B cell (primary cell): ENCODE results near the gene STK35.

Source experiments
- EZH2 ChIP-seq: IDR thresholded peaks from 2 replicates; pipeline ENCODE4 v1.6.1; 2012; ENCODE audit warnings: borderline replicate concordance, low read depth, mild to moderate bottlenecking, moderate library complexity, low read length; ENCODE audit not compliant: insufficient read depth, poor library complexity, severe bottlenecking
- TF ChIP-seq, protein P1 (sequence below): fragments of 200-600 bp; IDR thresholded peaks from one replicate; pipeline ENCODE4 v1.8.0; 2022; ENCODE audit warnings: antibody characterized with exemption, mild to moderate bottlenecking

GRCh38 chr20:2052741-2053140, 48.9 kb upstream of the STK35 start:
- TF ChIP-seq, protein P1, sequence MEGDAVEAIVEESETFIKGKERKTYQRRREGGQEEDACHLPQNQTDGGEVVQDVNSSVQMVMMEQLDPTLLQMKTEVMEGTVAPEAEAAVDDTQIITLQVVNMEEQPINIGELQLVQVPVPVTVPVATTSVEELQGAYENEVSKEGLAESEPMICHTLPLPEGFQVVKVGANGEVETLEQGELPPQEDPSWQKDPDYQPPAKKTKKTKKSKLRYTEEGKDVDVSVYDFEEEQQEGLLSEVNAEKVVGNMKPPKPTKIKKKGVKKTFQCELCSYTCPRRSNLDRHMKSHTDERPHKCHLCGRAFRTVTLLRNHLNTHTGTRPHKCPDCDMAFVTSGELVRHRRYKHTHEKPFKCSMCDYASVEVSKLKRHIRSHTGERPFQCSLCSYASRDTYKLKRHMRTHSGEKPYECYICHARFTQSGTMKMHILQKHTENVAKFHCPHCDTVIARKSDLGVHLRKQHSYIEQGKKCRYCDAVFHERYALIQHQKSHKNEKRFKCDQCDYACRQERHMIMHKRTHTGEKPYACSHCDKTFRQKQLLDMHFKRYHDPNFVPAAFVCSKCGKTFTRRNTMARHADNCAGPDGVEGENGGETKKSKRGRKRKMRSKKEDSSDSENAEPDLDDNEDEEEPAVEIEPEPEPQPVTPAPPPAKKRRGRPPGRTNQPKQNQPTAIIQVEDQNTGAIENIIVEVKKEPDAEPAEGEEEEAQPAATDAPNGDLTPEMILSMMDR = no peak
- TF ChIP-seq EZH2 = no peak
